Ovary (tissue), 3 donors: ENCODE results near the gene SEMA6C.

Source experiments
- CTCF ChIP-seq, 3 donors: fragments of 450-650 bp in 2 of 3; fragments of 200-600 bp in 1 of 3; IDR thresholded peaks; one replicate each; pipeline versions ENCODE4 v1.5.1 to v1.8.0; 2016 to 2022; ENCODE audit warnings: antibody characterized with exemption in 3 of 3, mild to moderate bottlenecking in 1 of 3
- POLR2A ChIP-seq: fragments of 450-650 bp; IDR thresholded peaks from one replicate; pipeline ENCODE4 v1.6.1; 2017; ENCODE audit warnings: antibody characterized with exemption, mild to moderate bottlenecking, moderate library complexity
- donor health status: DM: no; HTN: no; CAD: no.

GRCh38 chr1:151165281-151165737, 18.9 kb upstream of the SEMA6C start:
- TF ChIP-seq CTCF (IDR thresholded peaks at IDR 0.05), result no peak
- no peak for TF ChIP-seq POLR2A
